ENCODE measurements around the gene ARHGAP15. TPM values are rescaled to one million over a fixed set of nuclear protein-coding genes. Genes with fewer than 3 reads are reported as not detected.

The ARHGAP15 gene
- total RNA-seq: 1 to 10 TPM; 5.3 to 8.2 (median 5.8) TPM
- long read RNA-seq, donor 1, partial matches to known transcripts: 1 of 3 reads
- long read RNA-seq, donor 1, other reads (novel, unspliced or antisense): 2 of 3 reads
- long read RNA-seq, donor 2, partial matches to known transcripts: 4 of 7 reads
- long read RNA-seq, donor 2, other reads (novel, unspliced or antisense): 2 of 7 reads

GRCh38 chr2:143128681-143129580 is at the start of gene ARHGAP15:
ARHGAP15 (plus strand) TSS chr2:143129419.
- no peak for TF ChIP-seq CTCF (IDR thresholded peaks at IDR 0.05)
- ATAC-seq: peak; percentile 91
- no peak within 1 kb of the TSS for H3K4me3 ChIP-seq
- intact Hi-C loops (cut with DNase I, micrococcal nuclease): no loop called here
- no peaks in the 10 kb centered on the region for H3K36me3 ChIP-seq (ENCODE audit: low read depth)
- H3K4me1 ChIP-seq (ENCODE audit: low read depth): no peaks in the 10 kb centered on the region
- H3K9me3 ChIP-seq: no peaks in the 10 kb centered on the region
- DNase-seq: peak; percentile 44 to 61 (median 55)

GRCh38 chr2:143081616-143082015 is 47.6 kb upstream of the ARHGAP15 start:
- H3K9me3 ChIP-seq: no peaks in the 10 kb centered on the region
- no peak overlapping the region for H3K4me3 ChIP-seq
- intact Hi-C loops (cut with DNase I, micrococcal nuclease): no loop called here
- no peak for DNase-seq
- TF ChIP-seq CTCF (IDR thresholded peaks at IDR 0.05): no peak
- H3K4me1 ChIP-seq (ENCODE audit: low read depth): no peaks in the 10 kb centered on the region
- no peaks in the 10 kb centered on the region for H3K36me3 ChIP-seq (ENCODE audit: low read depth)
- ATAC-seq: no peak

- no peak for TF ChIP-seq CTCF (IDR thresholded peaks at IDR 0.05)
- Histone ChIP-seq H3K36me3 (ENCODE audit: low read depth) (no peaks in the 10 kb centered on the region), H3K4me1 (ENCODE audit: low read depth) (no peaks in the 10 kb centered on the region), H3K4me3 (no peak overlapping the region), H3K9me3 (no peaks in the 10 kb centered on the region)
- ATAC-seq (no peak), DNase-seq (no peak)
- intact Hi-C loops (cut with DNase I, micrococcal nuclease): no loop called here
These were observed 45.6 kb upstream of the ARHGAP15 start for GRCh38 chr2:143083636-143084035.

- intact Hi-C loops (cut with DNase I, micrococcal nuclease): no loop called here
- no peaks in the 10 kb centered on the region for H3K36me3 ChIP-seq (ENCODE audit: low read depth)
These were observed 44.8 kb upstream of the ARHGAP15 start for GRCh38 chr2:143084462-143084861.

GRCh38 chr2:143085125-143085784 is 44.0 kb upstream of the ARHGAP15 start:
- no peak for TF ChIP-seq CTCF (IDR thresholded peaks at IDR 0.05)
- intact Hi-C loops (cut with DNase I, micrococcal nuclease): no loop called here
- Histone ChIP-seq H3K4me3 (no peak overlapping the region), H3K4me1 (ENCODE audit: low read depth) (no peaks in the 10 kb centered on the region), H3K36me3 (ENCODE audit: low read depth) (no peaks in the 10 kb centered on the region), H3K9me3 (no peaks in the 10 kb centered on the region)
- DNase-seq (no peak), ATAC-seq (no peak)

More at GRCh38 chr2:143084462-143084861, 44.8 kb upstream of the ARHGAP15 start:
- ATAC-seq: no peak
- no peak for DNase-seq
- Histone ChIP-seq H3K4me1 (ENCODE audit: low read depth) (no peaks in the 10 kb centered on the region), H3K4me3 (no peak overlapping the region), H3K9me3 (no peaks in the 10 kb centered on the region)
- TF ChIP-seq CTCF (IDR thresholded peaks at IDR 0.05): no peak
